Dendritic cell treated with granulocyte-macrophage colony-stimulating factor and Interleukin-4, amounts not matched to agents 40 ng/mL and 50 ng/mL, for 4 days (primary cell): ENCODE results near the gene LRRC8B.

Experiments used
- H3K27ac Mint-ChIP-seq: one replicate; pipeline ENCODE4 v1.8.0; 2022; ENCODE audit warnings: mild to moderate bottlenecking, mixed read lengths
- H3K27me3 Mint-ChIP-seq: one replicate; pipeline ENCODE4 v1.8.0; 2022; ENCODE audit warnings: mild to moderate bottlenecking, mixed read lengths
- H3K36me3 Mint-ChIP-seq: one replicate; pipeline ENCODE4 v1.8.0; 2022; ENCODE audit warnings: low read depth, mixed read lengths
- H3K4me1 Mint-ChIP-seq: one replicate; pipeline ENCODE4 v1.8.0; 2022; ENCODE audit warnings: low read depth, mixed read lengths
- H3K4me3 Mint-ChIP-seq: one replicate; pipeline ENCODE4 v1.8.0; 2022; ENCODE audit warnings: mild to moderate bottlenecking, moderate library complexity, mixed read lengths
- H3K9me3 Mint-ChIP-seq: one replicate; pipeline ENCODE4 v1.8.0; 2022; ENCODE audit warnings: mixed read lengths
- intact Hi-C: fragments of 100-400 bp; cut with micrococcal nuclease; formaldehyde crosslinking; loops from one replicate; pipeline ENCODE4 v1.15.0; 2022

The LRRC8B gene

DNA sequence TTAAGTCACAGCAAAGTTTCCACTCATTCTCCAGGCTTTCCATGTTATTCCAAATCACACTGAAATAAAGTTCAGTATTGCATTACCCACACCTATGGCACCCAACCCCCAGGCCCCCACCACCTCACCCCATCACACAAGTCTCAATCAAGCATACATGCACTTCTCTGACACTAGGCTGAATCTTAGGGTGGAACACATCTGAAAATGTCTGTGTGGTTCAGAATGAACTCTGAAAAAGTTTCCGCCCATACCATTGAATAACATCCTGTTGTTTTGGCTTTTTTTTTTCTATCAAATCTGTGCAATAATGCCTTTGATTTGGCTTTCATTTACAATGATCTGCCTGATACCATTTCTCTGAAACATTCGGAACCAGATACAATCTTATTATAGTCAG lies 82.5 kb downstream of the LRRC8B start:
- Mint-ChIP-seq H3K27ac (no peak overlapping the region), H3K27me3 (no peaks in the 10 kb centered on the region), H3K9me3 (no peaks in the 10 kb centered on the region), H3K4me1 (peaks cover 50% of the 10 kb centered on the region), H3K4me3 (no peak overlapping the region), H3K36me3 (peaks cover 24% of the 10 kb centered on the region)
- intact Hi-C loops, result no loop called here

DNA sequence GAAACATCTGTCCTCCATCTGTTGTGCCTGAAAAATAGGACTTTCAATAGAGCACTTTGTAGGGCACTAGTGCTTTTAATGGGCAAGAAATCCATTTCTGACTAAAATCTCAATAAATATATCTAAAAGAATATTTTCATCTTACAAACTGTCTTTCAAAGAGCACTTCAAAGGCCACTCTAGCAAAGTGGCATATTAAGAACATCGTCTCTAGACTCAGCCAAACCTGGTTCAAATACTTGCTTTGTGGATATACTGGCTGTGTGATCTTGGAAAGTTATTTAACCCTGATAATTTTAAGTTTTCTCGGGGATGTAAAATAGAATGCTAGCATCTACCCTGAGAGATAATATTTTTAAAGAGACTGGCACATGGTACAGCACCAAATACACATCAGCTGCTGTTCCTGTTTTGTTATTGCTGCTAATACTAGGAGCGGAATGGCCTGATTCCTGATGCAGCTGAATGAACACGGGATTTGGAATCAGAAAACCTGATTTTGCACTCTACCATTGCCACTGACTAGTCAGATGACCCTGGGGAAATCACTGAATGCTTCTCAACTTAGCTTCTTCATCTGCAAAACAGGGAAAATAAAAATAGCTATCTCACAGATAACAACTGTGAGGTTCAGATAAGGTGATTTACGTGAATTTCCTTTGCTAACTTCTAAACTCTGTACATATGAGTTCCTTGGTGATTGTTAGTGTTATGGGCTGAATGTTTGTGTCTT lies 83.1 kb downstream of the LRRC8B start:
- H3K4me1 Mint-ChIP-seq, result peaks cover 48% of the 10 kb centered on the region
- H3K4me3 Mint-ChIP-seq, result no peak overlapping the region
- intact Hi-C loops, result no loop called here
- no peaks in the 10 kb centered on the region for H3K9me3 Mint-ChIP-seq
- H3K36me3 Mint-ChIP-seq, result peaks cover 29% of the 10 kb centered on the region
- H3K27me3 Mint-ChIP-seq, result no peaks in the 10 kb centered on the region
- no peak overlapping the region for H3K27ac Mint-ChIP-seq

DNA sequence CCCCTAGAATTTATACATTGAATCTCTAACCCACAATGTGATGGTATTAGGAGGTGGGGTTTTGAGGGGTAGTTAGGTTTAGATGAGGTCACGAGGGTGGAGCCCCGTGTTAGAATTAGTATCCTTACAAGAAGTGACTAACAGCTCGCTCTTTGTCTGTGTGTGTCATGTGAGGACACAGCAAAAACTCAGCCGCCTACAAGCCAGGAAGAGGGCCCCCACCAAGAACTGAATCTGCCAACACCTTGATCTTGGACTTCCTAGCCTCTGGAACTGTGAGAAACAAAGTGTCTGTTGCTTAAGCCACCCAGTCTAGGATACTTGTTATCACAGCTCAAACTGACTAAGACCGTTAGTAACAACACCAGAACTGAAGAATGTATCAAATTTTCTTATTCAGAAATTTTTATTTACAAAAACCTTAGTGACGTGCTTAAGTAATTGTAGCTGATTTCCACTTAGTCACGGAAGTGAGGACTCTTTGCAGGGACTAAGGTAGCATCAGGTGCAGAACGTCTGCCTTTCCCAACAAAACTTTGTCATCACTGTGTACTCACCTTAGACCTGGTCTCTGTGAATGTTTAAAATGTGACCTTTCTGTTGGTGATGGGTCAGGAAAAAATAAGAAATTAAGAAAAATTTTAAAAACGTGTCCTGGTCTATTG lies 83.8 kb downstream of the LRRC8B start:
- H3K9me3 Mint-ChIP-seq, result no peaks in the 10 kb centered on the region
- peaks cover 41% of the 10 kb centered on the region for H3K4me1 Mint-ChIP-seq
- H3K27ac Mint-ChIP-seq, result no peak overlapping the region
- no peaks in the 10 kb centered on the region for H3K27me3 Mint-ChIP-seq
- intact Hi-C loops, result no loop called here
- no peak overlapping the region for H3K4me3 Mint-ChIP-seq
- H3K36me3 Mint-ChIP-seq, result peaks cover 31% of the 10 kb centered on the region

DNA sequence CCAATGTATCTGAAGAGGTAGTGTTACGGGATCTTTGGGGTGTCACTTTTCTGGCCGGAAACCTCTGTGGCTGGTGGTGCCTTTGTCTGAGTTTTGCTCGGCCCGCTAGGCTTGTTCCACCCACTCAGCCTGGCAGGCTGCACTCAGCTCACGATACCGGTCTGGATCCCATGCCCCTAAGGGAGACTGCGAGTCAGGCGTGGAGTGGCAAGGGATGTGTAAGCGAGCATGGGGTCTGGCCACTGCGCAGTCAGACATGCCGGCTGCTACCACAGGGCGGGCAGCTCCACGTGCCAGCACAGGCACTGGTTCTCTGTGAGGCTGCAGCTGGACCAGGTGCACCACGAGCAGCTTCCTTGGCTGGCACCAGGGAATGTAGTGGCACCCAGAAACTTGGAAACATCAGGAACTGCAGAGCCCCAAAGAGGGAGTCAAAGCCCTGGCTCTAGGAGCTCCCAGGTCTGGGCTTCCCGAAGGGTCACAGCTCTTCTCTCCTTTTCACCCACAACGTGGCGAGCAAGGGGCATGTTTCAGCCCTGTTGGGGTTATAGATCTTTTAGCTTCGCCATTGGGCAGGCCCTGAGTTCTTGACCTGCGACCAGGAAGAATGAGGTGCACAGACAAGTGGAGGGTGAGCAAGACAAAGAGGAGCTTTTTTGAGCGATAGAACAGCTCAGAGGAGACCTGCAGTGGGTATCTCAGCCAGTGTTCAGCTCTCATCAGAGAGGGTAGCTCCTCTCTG lies 84.5 kb downstream of the LRRC8B start:
- H3K36me3 Mint-ChIP-seq, result peaks cover 31% of the 10 kb centered on the region
- intact Hi-C loops, result no loop called here
- H3K4me1 Mint-ChIP-seq, result peaks cover 37% of the 10 kb centered on the region
- no peaks in the 10 kb centered on the region for H3K9me3 Mint-ChIP-seq
- no peak overlapping the region for H3K4me3 Mint-ChIP-seq
- H3K27me3 Mint-ChIP-seq, result no peaks in the 10 kb centered on the region
- H3K27ac Mint-ChIP-seq, result no peak overlapping the region

DNA sequence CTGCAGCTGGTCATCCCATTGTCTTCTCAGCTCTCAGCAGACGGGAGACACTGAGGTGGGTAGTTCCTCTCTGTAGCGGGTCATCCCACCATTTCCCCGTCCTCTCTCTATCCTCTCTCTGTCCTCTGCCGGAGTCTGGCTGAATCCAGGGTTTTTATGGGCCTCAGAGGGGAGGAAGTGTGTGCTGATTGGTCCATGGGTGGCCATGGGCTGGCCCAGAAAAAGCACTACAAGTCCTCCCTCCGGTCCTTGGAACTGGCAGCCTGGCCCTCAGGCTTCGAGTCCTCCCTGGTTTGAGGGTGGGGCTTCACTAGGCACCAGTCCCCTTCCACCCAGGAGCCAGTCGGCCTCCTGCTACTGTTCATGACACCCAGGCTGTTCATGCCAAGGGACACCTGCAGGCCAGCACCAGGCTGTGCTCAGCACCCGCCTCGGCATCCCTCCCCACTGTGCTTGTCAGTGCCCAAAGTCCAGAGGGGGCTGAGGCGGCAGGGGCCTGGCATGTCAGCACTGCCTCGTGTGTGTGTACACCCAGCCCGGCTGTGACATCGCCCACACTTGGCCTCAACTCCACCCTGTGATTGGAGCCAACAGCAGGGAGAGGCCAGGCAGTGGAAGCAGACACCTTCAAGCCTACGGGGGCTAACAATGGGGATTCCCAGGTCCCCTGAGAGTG lies 85.3 kb downstream of the LRRC8B start:
- no peaks in the 10 kb centered on the region for H3K9me3 Mint-ChIP-seq

DNA sequence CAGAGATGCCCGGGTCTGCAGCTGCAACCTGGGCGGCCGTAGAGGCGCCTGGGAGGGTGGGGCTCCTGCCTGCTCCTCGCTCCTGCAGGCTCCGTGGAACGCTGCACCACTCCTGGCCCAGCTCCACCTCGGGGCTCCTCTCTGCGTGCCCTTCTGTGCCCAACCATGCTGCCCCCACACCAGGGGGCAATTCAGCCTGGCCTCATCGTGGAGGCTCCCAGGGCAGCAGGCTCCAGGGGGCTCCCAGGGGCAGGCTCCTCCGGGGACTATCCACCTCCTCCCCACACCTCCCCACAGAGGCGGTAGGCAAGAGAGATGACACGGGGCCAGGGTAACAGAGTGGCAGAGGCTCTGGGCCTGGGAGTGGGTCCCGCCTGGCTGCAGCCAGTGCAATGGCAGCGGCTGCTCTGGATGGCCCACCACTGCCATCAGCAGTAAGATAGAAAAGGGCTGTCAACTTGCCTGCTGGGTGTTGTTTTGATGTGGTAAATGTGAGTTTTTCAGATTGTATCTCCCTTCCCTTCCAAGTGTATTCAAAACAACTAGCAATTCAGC lies 85.9 kb downstream of the LRRC8B start:
- Mint-ChIP-seq H3K4me3 (no peak overlapping the region), H3K36me3 (peaks cover 31% of the 10 kb centered on the region), H3K9me3 (no peaks in the 10 kb centered on the region), H3K4me1 (peaks cover 28% of the 10 kb centered on the region), H3K27ac (peak overlapping the region; percentile 35), H3K27me3 (no peaks in the 10 kb centered on the region)
- intact Hi-C loops, result no loop called here

More for the DNA sequence above, 85.3 kb downstream of the LRRC8B start:
- no peak overlapping the region for H3K27ac Mint-ChIP-seq
- intact Hi-C loops, result no loop called here
- peaks cover 34% of the 10 kb centered on the region for H3K4me1 Mint-ChIP-seq
- H3K27me3 Mint-ChIP-seq, result no peaks in the 10 kb centered on the region
- no peak overlapping the region for H3K4me3 Mint-ChIP-seq
- peaks cover 31% of the 10 kb centered on the region for H3K36me3 Mint-ChIP-seq

DNA sequence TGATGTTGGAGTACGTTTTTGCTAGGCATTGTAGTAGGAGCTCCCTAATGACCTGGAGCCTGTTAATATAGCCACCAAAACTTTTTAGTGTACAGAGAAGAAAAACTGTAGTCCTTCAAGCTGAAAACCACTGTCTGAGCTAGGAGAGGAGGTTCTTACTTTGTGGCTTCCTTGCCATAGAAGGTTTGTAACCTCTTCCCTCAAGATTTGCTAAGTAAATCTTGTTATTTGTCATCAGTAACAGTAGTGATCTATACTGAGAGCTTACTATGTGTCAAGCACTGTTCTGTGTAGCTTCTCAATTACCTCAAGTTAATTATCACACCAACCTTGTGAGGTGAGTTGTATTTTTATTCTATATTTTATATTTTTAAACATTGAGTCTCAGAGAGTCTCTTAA lies 87.1 kb downstream of the LRRC8B start:
- no peaks in the 10 kb centered on the region for H3K27me3 Mint-ChIP-seq
- H3K9me3 Mint-ChIP-seq, result no peaks in the 10 kb centered on the region
- intact Hi-C loops, result no loop called here
- no peak overlapping the region for H3K27ac Mint-ChIP-seq
- peaks cover 31% of the 10 kb centered on the region for H3K36me3 Mint-ChIP-seq
- peaks cover 24% of the 10 kb centered on the region for H3K4me1 Mint-ChIP-seq
- H3K4me3 Mint-ChIP-seq, result no peak overlapping the region

DNA sequence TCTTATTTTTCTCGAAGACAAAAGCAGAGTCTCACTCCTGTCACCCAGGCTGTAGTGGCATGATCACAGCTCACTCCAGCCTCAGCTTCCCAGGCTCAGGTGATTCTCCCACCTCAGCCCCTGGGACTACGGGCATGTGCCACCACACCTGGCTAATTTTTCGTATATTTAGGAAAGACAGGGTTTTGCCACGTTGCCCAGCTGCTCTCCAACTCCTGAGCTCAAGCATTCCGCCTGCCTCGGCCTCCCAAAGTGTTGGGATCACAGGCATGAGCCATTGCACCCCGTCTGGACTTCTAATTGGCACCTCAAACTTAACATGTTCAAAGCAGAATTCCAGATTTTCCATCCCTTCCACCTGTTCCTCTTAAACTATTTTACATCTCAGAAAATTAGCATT lies 89.3 kb downstream of the LRRC8B start:
- Mint-ChIP-seq H3K27me3 (no peaks in the 10 kb centered on the region), H3K4me1 (peaks cover 17% of the 10 kb centered on the region), H3K36me3 (peaks cover 45% of the 10 kb centered on the region), H3K4me3 (no peak overlapping the region), H3K27ac (no peak overlapping the region), H3K9me3 (peaks cover 16% of the 10 kb centered on the region)
- intact Hi-C loops, result no loop called here

DNA sequence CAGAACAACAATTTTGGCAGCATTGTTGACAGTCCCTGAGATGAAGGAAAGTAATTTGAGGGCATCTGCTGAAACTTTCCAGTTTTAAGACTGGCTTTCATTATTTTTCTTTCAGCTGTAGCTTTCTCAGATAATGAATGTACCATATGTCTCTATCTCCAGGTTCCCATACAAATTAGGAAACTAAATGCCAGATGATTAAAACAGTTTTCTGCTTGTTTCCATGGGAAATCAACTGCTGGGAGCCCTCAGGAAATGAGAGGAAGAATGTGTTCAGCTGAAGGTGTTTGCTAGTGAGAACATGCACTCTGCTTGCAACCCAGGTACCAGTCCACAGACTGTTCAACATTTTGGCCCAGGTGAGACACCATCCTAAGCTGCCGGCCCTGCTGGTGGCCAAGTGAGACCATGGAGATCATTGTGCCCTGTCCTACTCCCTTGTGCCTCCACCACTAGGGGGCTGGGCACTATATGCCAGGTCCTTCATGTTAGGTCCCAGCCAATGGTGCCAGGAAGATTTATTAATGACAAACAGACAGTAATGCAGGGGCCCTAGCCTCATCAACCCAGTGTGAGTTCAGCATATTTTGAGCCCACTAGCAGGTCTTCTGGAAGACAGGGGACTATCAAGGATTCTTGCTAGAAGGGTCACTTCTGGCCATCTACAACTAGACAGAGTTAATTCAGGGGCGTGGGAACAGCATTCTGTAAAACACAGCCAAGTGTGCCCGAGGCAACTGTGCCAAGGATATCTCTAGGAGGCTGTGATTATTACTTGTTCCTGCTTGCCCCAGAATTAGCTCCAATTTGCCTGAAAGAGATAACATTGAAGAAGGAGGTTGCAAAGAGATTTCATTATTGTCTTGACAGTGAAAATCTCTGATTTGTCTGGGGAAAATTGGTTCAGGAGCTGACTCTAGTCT lies 91.3 kb downstream of the LRRC8B start:
- intact Hi-C loops, result no loop called here
- Mint-ChIP-seq H3K9me3 (peaks cover 16% of the 10 kb centered on the region), H3K4me1 (peaks cover 12% of the 10 kb centered on the region), H3K4me3 (no peak overlapping the region), H3K27me3 (no peaks in the 10 kb centered on the region), H3K36me3 (peaks cover 29% of the 10 kb centered on the region), H3K27ac (no peak overlapping the region)

DNA sequence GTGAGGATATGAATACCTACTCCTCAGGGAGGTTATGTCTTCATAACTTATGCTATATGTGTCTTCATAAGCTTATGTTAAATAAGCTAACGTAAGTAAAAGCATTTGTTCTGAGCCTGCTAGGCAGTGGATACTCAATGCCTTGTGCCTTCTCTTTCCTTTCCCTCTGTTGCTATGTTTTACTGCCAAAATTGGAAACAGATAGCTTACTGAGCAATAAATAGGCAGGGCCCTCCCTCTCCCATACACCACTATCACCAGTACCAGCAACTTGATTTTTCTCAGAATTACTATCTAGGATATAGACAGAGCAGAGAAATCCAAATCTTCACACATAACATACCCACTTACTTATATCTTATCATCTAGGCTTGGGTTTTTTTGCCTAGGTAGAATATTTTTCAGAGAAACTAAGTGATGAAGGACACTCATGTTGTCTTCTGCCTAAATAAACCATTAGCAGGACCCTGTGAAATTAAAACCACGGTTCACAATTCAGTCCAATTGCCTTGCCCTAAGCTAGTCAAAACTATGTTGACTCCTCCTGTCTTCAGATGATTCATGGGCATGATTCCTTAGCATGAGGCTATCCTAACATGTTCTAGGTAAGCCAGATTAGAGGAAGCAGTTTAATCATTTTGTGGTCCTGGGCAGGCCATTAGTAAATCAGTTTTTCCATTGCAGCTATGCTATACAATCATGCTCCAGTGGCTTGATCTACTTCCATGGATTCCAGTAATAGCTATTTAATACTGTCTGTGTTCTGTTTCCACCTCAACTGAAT lies 92.4 kb downstream of the LRRC8B start:
- intact Hi-C loops, result no loop called here
- Mint-ChIP-seq H3K4me3 (no peak overlapping the region), H3K4me1 (peaks cover 12% of the 10 kb centered on the region), H3K27ac (no peak overlapping the region), H3K36me3 (peaks cover 32% of the 10 kb centered on the region), H3K9me3 (peaks cover 16% of the 10 kb centered on the region), H3K27me3 (no peaks in the 10 kb centered on the region)

DNA sequence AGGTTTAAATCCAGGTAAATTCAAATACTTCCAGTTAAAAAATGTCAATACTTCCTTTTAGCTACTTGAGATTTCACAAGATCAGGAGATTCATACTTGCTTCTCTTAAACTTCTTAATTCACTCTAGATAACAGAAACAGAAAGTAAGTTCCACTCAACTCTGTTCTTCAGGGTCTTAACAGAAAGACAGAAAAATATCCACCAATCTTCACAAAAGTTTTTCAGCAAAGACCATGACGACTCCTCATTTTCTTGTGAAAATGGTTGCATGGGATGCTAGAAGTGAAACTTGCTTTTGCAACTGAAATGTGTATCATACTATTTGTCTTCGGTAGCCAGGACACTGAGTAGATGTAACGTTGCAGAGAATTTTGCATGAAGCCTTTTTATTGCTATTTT lies 96.0 kb downstream of the LRRC8B start:
- Mint-ChIP-seq H3K27me3 (no peaks in the 10 kb centered on the region), H3K4me3 (no peak overlapping the region), H3K36me3 (peaks cover 42% of the 10 kb centered on the region), H3K27ac (no peak overlapping the region), H3K9me3 (peaks cover 16% of the 10 kb centered on the region), H3K4me1 (peaks cover 12% of the 10 kb centered on the region)
- intact Hi-C loops, result no loop called here

DNA sequence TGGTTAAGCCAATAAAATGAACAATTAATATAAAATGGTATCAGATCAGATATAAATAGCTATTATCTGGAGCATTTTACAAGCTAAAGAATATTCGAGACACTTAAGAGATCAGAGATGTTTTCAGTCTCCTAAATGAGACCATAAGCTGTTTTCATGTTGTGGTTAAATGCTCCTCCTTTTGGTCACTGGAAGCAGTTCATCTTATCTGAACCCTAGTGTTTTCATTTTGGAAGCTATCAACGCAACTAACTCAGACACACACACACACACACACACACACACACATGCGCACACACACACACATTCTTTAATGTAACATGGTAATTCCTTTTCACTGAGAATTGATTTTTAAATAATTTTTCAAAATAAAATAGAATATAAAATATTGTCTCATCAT lies 98.3 kb downstream of the LRRC8B start:
- Mint-ChIP-seq H3K36me3 (peaks cover 36% of the 10 kb centered on the region), H3K4me3 (no peak overlapping the region), H3K27ac (no peak overlapping the region), H3K4me1 (peaks cover 11% of the 10 kb centered on the region), H3K27me3 (no peaks in the 10 kb centered on the region), H3K9me3 (peaks cover 9% of the 10 kb centered on the region)
- intact Hi-C loops, result no loop called here
